HepG2 (cell line): ENCODE measurements around the gene CHADL. TPM values are rescaled to one million over a fixed set of nuclear protein-coding genes. Genes with fewer than 3 reads are reported as not detected.
A peak's percentile ranks its signal among the peaks of the same experiment; 100 is the strongest.

Experiments used
- AKNA ChIP-seq: sonication (generic); formaldehyde crosslinking; IDR thresholded peaks from 2 replicates; pipeline ENCODE4 v1.4.0; 2020; ENCODE audit warnings: missing genetic modification reagents, borderline replicate concordance
- ASH2L ChIP-seq: fragments of 300-600, 200-600 bp; sonication (generic); IDR thresholded peaks from 2 replicates; pipeline ENCODE4 v1.7.0; 2017; ENCODE audit warnings: low read depth, mild to moderate bottlenecking, moderate library complexity, mixed read lengths, low read length; ENCODE audit not compliant: insufficient read length
- ATF3 ChIP-seq: sonication (generic); formaldehyde crosslinking; IDR thresholded peaks from 2 replicates; pipeline ENCODE4 v1.4.0; 2020; ENCODE audit warnings: missing genetic modification reagents
- BHLHE40 ChIP-seq: IDR thresholded peaks from 2 replicates; pipeline ENCODE4 v1.6.1; 2011; ENCODE audit warnings: low read length, improper control_type of control experiment
- EED ChIP-seq: sonication (generic); formaldehyde crosslinking; IDR thresholded peaks from 2 replicates; pipeline ENCODE4 v1.5.0; 2020; ENCODE audit warnings: mild to moderate bottlenecking, missing genetic modification reagents
- FOXK1 ChIP-seq: sonication (generic); formaldehyde crosslinking; IDR thresholded peaks from 2 replicates; pipeline ENCODE4 v1.4.0; 2020; ENCODE audit warnings: low read depth, missing genetic modification reagents, borderline replicate concordance
- HMGXB3 ChIP-seq: sonication (generic); formaldehyde crosslinking; IDR thresholded peaks from 2 replicates; pipeline ENCODE4 v1.4.0; 2020; ENCODE audit warnings: missing genetic modification reagents, borderline replicate concordance
- LCORL ChIP-seq, 2 experiments: fragments of 450-650 bp in 1 of 2; sonication (generic) in 1 of 2; formaldehyde crosslinking in 1 of 2; IDR thresholded peaks; 2 replicates each; pipeline versions ENCODE4 v1.5.0 to v1.6.1; 2017 to 2020; ENCODE audit warnings: antibody characterized with exemption in 1 of 2, missing genetic modification reagents in 1 of 2
- PHF8 ChIP-seq: sonication (generic); formaldehyde crosslinking; IDR thresholded peaks from 2 replicates; pipeline ENCODE4 v1.5.0; 2020; ENCODE audit warnings: missing genetic modification reagents
- ZBTB1 ChIP-seq: sonication (generic); formaldehyde crosslinking; IDR thresholded peaks from 2 replicates; pipeline ENCODE4 v1.4.0; 2020; ENCODE audit warnings: missing genetic modification reagents, borderline replicate concordance
- ZEB1 ChIP-seq: IDR thresholded peaks from 2 replicates; pipeline ENCODE4 v1.6.1; 2012; ENCODE audit warnings: mild to moderate bottlenecking, low read depth, inconsistent platforms; ENCODE audit not compliant: insufficient replicate concordance
- ZGPAT ChIP-seq: IDR thresholded peaks from 2 replicates; pipeline ENCODE4 v1.6.1; 2016; ENCODE audit warnings: mild to moderate bottlenecking
- ZNF678 ChIP-seq: sonication (generic); formaldehyde crosslinking; IDR thresholded peaks from 2 replicates; pipeline ENCODE4 v1.4.0; 2020; ENCODE audit warnings: mild to moderate bottlenecking, missing genetic modification reagents
- ZNF766 ChIP-seq: sonication (generic); formaldehyde crosslinking; IDR thresholded peaks from 2 replicates; pipeline ENCODE4 v1.5.0; 2020; ENCODE audit warnings: missing genetic modification reagents, borderline replicate concordance
- polyA plus RNA-seq, 8 experiments: library from polyadenylated mRNA; depleted of rRNA in 3 of 8; stranded (reverse) in 7 of 8; unstranded in 1 of 8; fragments of >200 nt; fragmentation: Illumina TruSeq in 4 of 8; extraction: Trizol in 4 of 8; gene quantifications; 2 replicates each; pipeline versions ENCODE4 v1.2.1 to v1.2.3, GENCODE V29; 2011 to 2016; ENCODE audit warnings: low read depth in 4 of 8, missing spikeins in 1 of 8, mixed read lengths in 1 of 8; ENCODE audit not compliant: insufficient read depth in 1 of 8
- total RNA-seq, 5 experiments: library from RNA; depleted of rRNA; stranded (reverse); fragments of >200 nt; fragmentation: Illumina TruSeq; extraction: Trizol; gene quantifications; 2 replicates each; pipeline ENCODE4 v1.2.3, GENCODE V29; 2016; ENCODE audit warnings: low read depth in 1 of 5

Gene CHADL
- total and polyA plus RNA-seq, 2 of the 13 experiments (the other 11 are each of a cell fraction or from before 2014, with no cell fraction given), result 2.8 to 8.1 TPM

GRCh38 chr22:41204992-41205900, 35.5 kb downstream of the CHADL start, which contains the start of gene L3MBTL2 (continued):
- TF ChIP-seq FOXK1 (CRISPR knock-in tag) (peak; percentile 72; the same call in 1 of the 2 replicates), AKNA (CRISPR knock-in tag) (no peak), ATF3 (CRISPR knock-in tag) (no peak), ZNF766 (peak; percentile 47; the same call in 1 of the 2 replicates), PHF8 (CRISPR knock-in tag) (peak; percentile 88), ASH2L (peak; percentile 48), BHLHE40 (no peak; the same call in 1 of the 2 replicates), ZNF678 (CRISPR knock-in tag) (peak; percentile 32; the same call in 1 of the 2 replicates), LCORL (IDR thresholded peaks at IDR 0.05) (no peak), LCORL (CRISPR knock-in tag; IDR thresholded peaks at IDR 0.05) (peak; percentile 66; the same call in 1 of the 2 replicates), EED (CRISPR knock-in tag) (no peak), HMGXB3 (CRISPR knock-in tag) (peak; percentile 95), ZGPAT (CRISPR knock-in tag) (peak; percentile 77), ZEB1 (peak; percentile 33), ZBTB1 (no peak)
